Measurements from ENCODE around the gene DELE1. TPM values are rescaled to one million over a fixed set of nuclear protein-coding genes. Genes with fewer than 3 reads are reported as not detected.

Gene DELE1
- total RNA-seq, 4 donors from 2014 or later = 24.7 to 102 (median 45.8) TPM

DNA sequence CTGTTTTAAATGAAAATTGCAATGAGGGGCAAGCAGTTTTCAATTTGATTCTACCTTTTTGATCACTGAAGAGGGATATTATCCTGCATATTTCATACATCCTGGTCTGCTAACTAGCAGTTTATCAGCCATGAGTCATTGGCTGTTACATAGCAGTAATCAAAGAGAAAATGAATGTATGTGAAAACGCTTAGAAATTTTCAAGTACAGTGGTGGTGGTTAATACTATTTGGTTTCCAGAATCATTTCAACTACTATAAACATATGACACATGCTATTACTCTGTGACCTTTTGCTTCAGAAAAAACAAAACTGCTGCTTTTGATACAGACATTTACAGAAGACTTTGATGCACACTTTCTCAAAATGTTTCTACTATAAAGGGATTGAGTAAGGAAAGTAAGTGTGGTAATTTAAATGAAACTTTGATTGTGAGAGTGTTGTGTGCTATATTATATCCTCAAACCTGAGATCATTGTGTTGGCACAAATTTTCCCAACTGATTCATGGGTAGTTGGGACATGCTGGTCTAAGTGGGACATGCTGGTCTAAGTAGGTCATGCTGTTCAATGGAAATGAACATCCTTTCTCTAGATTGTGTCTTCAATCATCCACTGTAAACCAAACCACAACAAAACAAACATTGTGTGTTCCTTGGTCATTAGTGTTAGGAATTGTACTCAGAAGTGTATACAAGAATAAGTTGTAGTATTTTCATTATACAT lies 50.4 kb downstream of the DELE1 start:
- DNase-seq = no peak
- intact Hi-C loops (cut with DNase I; ENCODE audit: low total_unique reads) = no loop called here
- Histone ChIP-seq H3K4me1 (peaks cover 6 to 8% of the 10 kb centered on the region in 2 donors), H3K9me3 (no peaks in the 10 kb centered on the region), H3K36me3 (no peaks in the 10 kb centered on the region), H3K4me3 (no peak overlapping the region), H3K27ac (no peak overlapping the region), H3K27me3 (no peaks in the 10 kb centered on the region)
- TF ChIP-seq, protein P1, sequence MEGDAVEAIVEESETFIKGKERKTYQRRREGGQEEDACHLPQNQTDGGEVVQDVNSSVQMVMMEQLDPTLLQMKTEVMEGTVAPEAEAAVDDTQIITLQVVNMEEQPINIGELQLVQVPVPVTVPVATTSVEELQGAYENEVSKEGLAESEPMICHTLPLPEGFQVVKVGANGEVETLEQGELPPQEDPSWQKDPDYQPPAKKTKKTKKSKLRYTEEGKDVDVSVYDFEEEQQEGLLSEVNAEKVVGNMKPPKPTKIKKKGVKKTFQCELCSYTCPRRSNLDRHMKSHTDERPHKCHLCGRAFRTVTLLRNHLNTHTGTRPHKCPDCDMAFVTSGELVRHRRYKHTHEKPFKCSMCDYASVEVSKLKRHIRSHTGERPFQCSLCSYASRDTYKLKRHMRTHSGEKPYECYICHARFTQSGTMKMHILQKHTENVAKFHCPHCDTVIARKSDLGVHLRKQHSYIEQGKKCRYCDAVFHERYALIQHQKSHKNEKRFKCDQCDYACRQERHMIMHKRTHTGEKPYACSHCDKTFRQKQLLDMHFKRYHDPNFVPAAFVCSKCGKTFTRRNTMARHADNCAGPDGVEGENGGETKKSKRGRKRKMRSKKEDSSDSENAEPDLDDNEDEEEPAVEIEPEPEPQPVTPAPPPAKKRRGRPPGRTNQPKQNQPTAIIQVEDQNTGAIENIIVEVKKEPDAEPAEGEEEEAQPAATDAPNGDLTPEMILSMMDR (IDR thresholded peaks at IDR 0.05) = no peak
- no peak for TF ChIP-seq POLR2A (IDR thresholded peaks at IDR 0.05)

DNA sequence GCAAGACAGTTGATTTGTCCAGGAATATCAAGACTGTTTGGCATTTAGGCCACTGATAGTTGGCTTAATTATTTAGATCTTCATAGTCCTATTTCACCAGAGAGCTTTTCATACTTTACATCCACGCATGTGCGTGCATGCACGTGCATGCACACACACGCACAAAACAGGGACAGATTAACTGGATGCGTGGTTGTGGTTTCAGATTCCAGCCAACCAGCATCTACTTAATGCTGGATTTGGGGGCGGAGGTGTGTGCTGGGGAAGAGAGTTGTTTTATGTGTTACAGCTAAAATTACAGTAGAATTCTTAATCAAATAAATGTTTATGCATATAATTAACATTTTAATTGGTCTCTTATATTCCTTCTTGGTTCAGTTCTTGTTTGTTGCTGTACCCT lies 52.5 kb downstream of the DELE1 start:
- H3K36me3 ChIP-seq = no peaks in the 10 kb centered on the region
- H3K27ac ChIP-seq = no peak overlapping the region
- no peaks in the 10 kb centered on the region for H3K9me3 ChIP-seq
- H3K4me3 ChIP-seq = no peak overlapping the region
- TF ChIP-seq, protein P1 (IDR thresholded peaks at IDR 0.05) = no peak
- TF ChIP-seq POLR2A (IDR thresholded peaks at IDR 0.05) = no peak
- H3K27me3 ChIP-seq = no peaks in the 10 kb centered on the region
- no peak for DNase-seq
- H3K4me1 ChIP-seq = no peaks in the 10 kb centered on the region
- intact Hi-C loops (cut with DNase I; ENCODE audit: low total_unique reads) = no loop called here

DNA sequence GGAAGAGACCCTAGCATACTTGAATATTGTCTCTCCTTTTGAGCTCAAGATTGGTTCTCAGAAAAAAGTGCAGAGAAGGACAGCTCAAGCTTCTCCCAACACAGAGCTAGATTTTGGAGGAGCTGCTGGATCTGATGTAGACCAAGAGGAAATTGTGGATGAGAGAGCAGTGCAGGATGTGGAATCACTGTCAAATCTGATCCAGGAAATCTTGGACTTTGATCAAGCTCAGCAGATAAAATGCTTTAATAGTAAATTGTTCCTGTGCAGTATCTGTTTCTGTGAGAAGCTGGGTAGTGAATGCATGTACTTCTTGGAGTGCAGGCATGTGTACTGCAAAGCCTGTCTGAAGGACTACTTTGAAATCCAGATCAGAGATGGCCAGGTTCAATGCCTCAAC lies 54.7 kb downstream of the DELE1 start:
- no peak overlapping the region for H3K4me3 ChIP-seq
- H3K9me3 ChIP-seq = no peaks in the 10 kb centered on the region
- intact Hi-C loops (cut with DNase I; ENCODE audit: low total_unique reads) = no loop called here
- H3K27ac ChIP-seq = no peak overlapping the region
- H3K36me3 ChIP-seq = no peaks in the 10 kb centered on the region
- no peak for DNase-seq
- TF ChIP-seq, protein P1 (IDR thresholded peaks at IDR 0.05) = no peak
- no peak for TF ChIP-seq POLR2A (IDR thresholded peaks at IDR 0.05)
- no peaks in the 10 kb centered on the region for H3K27me3 ChIP-seq
- H3K4me1 ChIP-seq = no peaks in the 10 kb centered on the region

DNA sequence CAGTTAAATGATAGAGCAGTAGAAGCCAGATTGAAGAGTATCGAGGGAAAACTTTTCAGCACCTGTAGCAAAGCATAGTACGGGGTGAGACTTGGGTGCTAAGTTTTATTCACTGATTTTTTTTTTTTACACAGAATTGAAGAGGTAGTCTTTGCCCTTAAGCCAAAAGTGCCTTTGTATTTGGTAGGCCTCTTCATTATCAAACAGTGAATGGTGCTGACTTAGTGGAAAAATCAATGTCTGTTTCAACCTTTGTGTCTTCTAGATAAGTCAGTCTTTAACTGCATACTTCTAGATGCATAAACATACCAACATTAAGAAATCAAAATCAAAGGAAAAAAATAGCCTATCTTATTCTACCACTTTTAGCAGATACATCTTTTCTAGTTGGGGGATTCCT lies 59.0 kb downstream of the DELE1 start:
- intact Hi-C loops (cut with DNase I; ENCODE audit: low total_unique reads) = no loop called here
- Histone ChIP-seq H3K27me3 (no peaks in the 10 kb centered on the region), H3K4me3 (no peak overlapping the region), H3K4me1 (no peaks in the 10 kb centered on the region), H3K9me3 (no peaks in the 10 kb centered on the region), H3K36me3 (no peaks in the 10 kb centered on the region), H3K27ac (no peak overlapping the region)
- no peak for DNase-seq
- no peak for TF ChIP-seq POLR2A (IDR thresholded peaks at IDR 0.05)
- TF ChIP-seq, protein P1 (IDR thresholded peaks at IDR 0.05) = no peak

DNA sequence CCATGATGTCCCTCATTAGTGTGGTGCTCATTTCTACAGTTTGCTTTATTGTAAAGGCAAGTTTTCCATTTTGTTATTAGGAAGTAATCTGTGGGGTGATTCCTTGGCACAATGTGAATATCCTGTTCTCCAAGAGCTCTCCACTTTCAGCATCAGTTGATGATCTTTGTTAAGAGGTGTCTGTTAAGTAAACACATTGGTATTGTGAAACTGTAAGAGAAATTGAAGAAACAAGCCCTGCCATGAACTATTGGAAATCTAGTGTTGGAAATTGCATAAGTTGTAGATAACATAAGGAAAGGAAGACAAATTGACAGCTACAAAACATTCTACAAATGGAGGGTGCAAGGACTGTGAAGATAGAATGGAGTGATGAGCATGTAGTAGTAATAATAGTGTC lies 62.4 kb downstream of the DELE1 start:
- H3K4me3 ChIP-seq = no peak overlapping the region
- H3K9me3 ChIP-seq = no peaks in the 10 kb centered on the region
- no peaks in the 10 kb centered on the region for H3K4me1 ChIP-seq
- TF ChIP-seq POLR2A (IDR thresholded peaks at IDR 0.05) = no peak
- TF ChIP-seq, protein P1 (IDR thresholded peaks at IDR 0.05) = no peak
- H3K27me3 ChIP-seq = no peaks in the 10 kb centered on the region
- H3K36me3 ChIP-seq = no peaks in the 10 kb centered on the region
- no peak overlapping the region for H3K27ac ChIP-seq
- DNase-seq = no peak
- intact Hi-C loops (cut with DNase I; ENCODE audit: low total_unique reads) = no loop called here
